K562 (cell line): ENCODE measurements around the gene PODXL. TPM values are rescaled to one million over a fixed set of nuclear protein-coding genes. Genes with fewer than 3 reads are reported as not detected.
A peak's percentile ranks its signal among the peaks of the same experiment; 100 is the strongest.

Experiments used
- ARHGAP35 ChIP-seq: fragments of 450-650 bp; IDR thresholded peaks from 2 replicates; pipeline ENCODE4 v1.6.1; 2018; ENCODE audit not compliant: partially characterized antibody
- ATF1 ChIP-seq, 2 experiments: fragments of 450-650 bp in 1 of 2; IDR thresholded peaks; 2 replicates each; pipeline ENCODE4 v1.6.1; 2016; ENCODE audit warnings: missing compliant biosample characterization in 1 of 2, missing genetic modification characterization in 1 of 2
- CBFB ChIP-seq: sonication (generic); formaldehyde crosslinking; IDR thresholded peaks from 2 replicates; pipeline ENCODE4 v1.4.0; 2020; ENCODE audit warnings: mild to moderate bottlenecking, missing genetic modification reagents
- CCNT2 ChIP-seq: IDR thresholded peaks from 2 replicates; pipeline ENCODE4 v1.6.1; 2011; ENCODE audit warnings: borderline replicate concordance, low read depth, mild to moderate bottlenecking, moderate library complexity, mixed read lengths, low read length; ENCODE audit not compliant: insufficient read length; ENCODE audit errors: extremely low read depth
- CEBPB ChIP-seq: fragments of 450-650 bp; IDR thresholded peaks from 2 replicates; pipeline ENCODE4 v1.6.1; 2016; ENCODE audit warnings: missing genetic modification characterization, missing compliant biosample characterization
- CREB1 ChIP-seq, 2 experiments: sonication (generic) in 1 of 2; formaldehyde crosslinking in 1 of 2; IDR thresholded peaks; 2 replicates each; pipeline versions ENCODE4 v1.6.1 to v1.8.0; 2012 to 2022; ENCODE audit warnings: inconsistent platforms in 1 of 2, mild to moderate bottlenecking in 1 of 2, missing genetic modification reagents in 1 of 2, moderate library complexity in 1 of 2
- CTBP1 ChIP-seq: fragments of 450-650 bp; IDR thresholded peaks from 2 replicates; pipeline ENCODE4 v1.6.1; 2016; ENCODE audit warnings: borderline replicate concordance
- DMBX1 ChIP-seq: fragments of 250-450 bp; sonication (Bioruptor Pico); IDR thresholded peaks from 2 replicates; pipeline ENCODE4 v1.8.0; 2022; ENCODE audit warnings: inconsistent platforms, mild to moderate bottlenecking, moderate library complexity, borderline replicate concordance
- FOXP1 ChIP-seq: sonication (generic); formaldehyde crosslinking; IDR thresholded peaks from 2 replicates; pipeline ENCODE4 v1.8.0; 2022; ENCODE audit warnings: mild to moderate bottlenecking, missing genetic modification reagents
- FUS ChIP-seq: fragments of 200-400 bp; formaldehyde crosslinking; optimal IDR thresholded peaks from 2 replicates; pipeline ENCODE3; 2017; ENCODE audit warnings: low read depth, low read length
- HNRNPL ChIP-seq: fragments of 200-400 bp; formaldehyde crosslinking; IDR thresholded peaks from 2 replicates; pipeline ENCODE4 v1.6.1; 2017; ENCODE audit warnings: low read depth, mild to moderate bottlenecking, low read length
- HNRNPLL ChIP-seq: fragments of 200-400 bp; formaldehyde crosslinking; IDR thresholded peaks from 2 replicates; pipeline ENCODE4 v1.6.1; 2017; ENCODE audit warnings: low read length, low read depth, mild to moderate bottlenecking; ENCODE audit not compliant: poor library complexity, severe bottlenecking
- KLF13 ChIP-seq: fragments of 450-650 bp; IDR thresholded peaks from 2 replicates; pipeline ENCODE4 v1.6.1; 2016; ENCODE audit warnings: missing genetic modification characterization, low read depth, mild to moderate bottlenecking, missing compliant biosample characterization, moderate library complexity, borderline replicate concordance
- KLF6 ChIP-seq: fragments of 250-450 bp; sonication (Bioruptor Pico); IDR thresholded peaks from 2 replicates; pipeline ENCODE4 v1.4.0; 2020; ENCODE audit warnings: mild to moderate bottlenecking, moderate library complexity, borderline replicate concordance
- NRF1 ChIP-seq, 2 experiments: fragments of 450-650 bp; IDR thresholded peaks in 1 of 2; conservative IDR thresholded peaks in 1 of 2; 2 replicates each; pipeline ENCODE4 v1.6.1; 2014; ENCODE audit warnings: mild to moderate bottlenecking in 2 of 2
- RBBP5 ChIP-seq: fragments of 200-600 bp; sonication (generic); IDR thresholded peaks from 2 replicates; pipeline ENCODE4 v1.6.1; 2012; ENCODE audit warnings: borderline replicate concordance, mild to moderate bottlenecking, low read length, control low read depth, inconsistent platforms; ENCODE audit not compliant: insufficient read depth, poor library complexity, severe bottlenecking
- RBM14 ChIP-seq: fragments of 200-400 bp; formaldehyde crosslinking; IDR thresholded peaks from 2 replicates; pipeline ENCODE4 v1.6.1; 2018; ENCODE audit warnings: low read depth, mild to moderate bottlenecking, low read length, moderate library complexity, borderline replicate concordance; ENCODE audit not compliant: insufficient read depth
- RNF2 ChIP-seq: sonication (generic); IDR thresholded peaks from 2 replicates; pipeline ENCODE4 v1.6.1; 2016
- SMAD4 ChIP-seq: fragments of 250-450 bp; sonication (Bioruptor Pico); conservative IDR thresholded peaks from 2 replicates; pipeline ENCODE4 v1.8.0; 2021; ENCODE audit warnings: inconsistent platforms, mild to moderate bottlenecking, moderate library complexity
- UBTF ChIP-seq, 2 experiments: IDR thresholded peaks; 2 replicates each; pipeline ENCODE4 v1.6.1; 2012; ENCODE audit warnings: improper control_type of control experiment in 2 of 2, low read depth in 2 of 2, low read length in 2 of 2, borderline replicate concordance in 1 of 2
- ZBTB7A ChIP-seq: IDR thresholded peaks from 2 replicates; pipeline ENCODE4 v1.6.1; 2011; ENCODE audit warnings: low read depth, mild to moderate bottlenecking, low read length, moderate library complexity, borderline replicate concordance; ENCODE audit not compliant: control insufficient read depth
- ZNF224 ChIP-seq: sonication (generic); formaldehyde crosslinking; IDR thresholded peaks from 2 replicates; pipeline ENCODE4 v1.8.0; 2022; ENCODE audit warnings: mild to moderate bottlenecking, missing genetic modification reagents
- ZNF282 ChIP-seq: sonication (generic); formaldehyde crosslinking; IDR thresholded peaks from 2 replicates; pipeline ENCODE4 v1.8.1; 2023; ENCODE audit warnings: missing genetic modification reagents
- polyA plus RNA-seq, 8 experiments: library from polyadenylated mRNA; depleted of rRNA in 4 of 8; stranded (reverse) in 5 of 8; unstranded in 3 of 8; fragments of >200 nt; fragmentation: Nextera tagmentation in 2 of 8; fragmentation: Illumina TruSeq in 1 of 8; extraction: Ambion mirVana in 2 of 8; extraction: Trizol in 1 of 8; gene quantifications; 2 replicates each; pipeline versions ENCODE4 v1.2.1 to v1.2.3, GENCODE V29; 2011 to 2014; ENCODE audit warnings: inconsistent platforms in 1 of 8, missing spikeins in 1 of 8
- total RNA-seq, 7 experiments: library from RNA; depleted of rRNA in 6 of 7; stranded (reverse); fragments of >200 nt in 6 of 7; fragmentation: Illumina TruSeq in 2 of 7; extraction: Trizol in 2 of 7; gene quantifications; 2 replicates each; pipeline versions ENCODE4 v1.2.1 to v1.2.3, GENCODE V29; 2011 to 2021; ENCODE audit warnings: low replicate concordance in 1 of 7

PODXL gene
- total and polyA plus RNA-seq, 9 of the 15 experiments (the other 6 are each of a cell fraction or from before 2014, with no cell fraction given) = 0.01 to 0.73 (median 0.07) TPM

- TF ChIP-seq KLF13 (tag) = no peak
- TF ChIP-seq UBTF (IDR thresholded peaks at IDR 0.05; ENCODE audit: borderline replicate concordance in 1 of 2, low read depth in 2 of 2, low read length in 2 of 2) = peak; percentile 58 to 70; a peak in 2 of 4 replicates
- TF ChIP-seq CREB1 (IDR thresholded peaks at IDR 0.05) = no peak
- 0 out of 2 replicates have a peak, but pooled peaks have one; percentile 43 for TF ChIP-seq CREB1 (CRISPR knock-in tag; IDR thresholded peaks at IDR 0.05)
- TF ChIP-seq CBFB (CRISPR knock-in tag) = no peak
- peak; percentile 52; the same call in 1 of the 2 replicates for TF ChIP-seq FOXP1 (CRISPR knock-in tag)
- TF ChIP-seq CEBPB (tag) = no peak
- peak; percentile 95 for TF ChIP-seq HNRNPLL
- no peak for TF ChIP-seq ARHGAP35
- peak; percentile 26; the same call in 1 of the 2 replicates for TF ChIP-seq ZBTB7A
- 0 out of 2 replicates have a peak, but pooled peaks have one; percentile 19 for TF ChIP-seq HNRNPL
- no peak for TF ChIP-seq FUS
- TF ChIP-seq CTBP1 = peak; percentile 86
- peak; percentile 31 for TF ChIP-seq RBBP5
- 0 out of 2 replicates have a peak, but pooled peaks have one; percentile 14 for TF ChIP-seq ZNF282
- no peak for TF ChIP-seq ATF1 (CRISPR knock-in tag; IDR thresholded peaks at IDR 0.05)
- TF ChIP-seq ATF1 (tag; IDR thresholded peaks at IDR 0.05) = peak; percentile 28; the same call in 1 of the 2 replicates
- no peak for TF ChIP-seq ZNF224
- TF ChIP-seq NRF1 (conservative IDR thresholded peaks at IDR 0.05 in 1 of 2, IDR thresholded peaks at IDR 0.05 in 1 of 2) = peak; percentile 58 to 71; a peak in 2 of 4 replicates
- 0 out of 2 replicates have a peak, but pooled peaks have one; percentile 18 for TF ChIP-seq RNF2
- TF ChIP-seq DMBX1 (CRISPR knock-in tag) = no peak
- TF ChIP-seq CCNT2 = peak; percentile 34
- TF ChIP-seq KLF6 (CRISPR knock-in tag) = no peak
- TF ChIP-seq RBM14 = peak; percentile 39; the same call in 1 of the 2 replicates
- TF ChIP-seq SMAD4 (CRISPR knock-in tag) = peak; percentile 75; the same call in 1 of the 2 replicates
- TF ChIP-seq, all 486 proteins: peak for 48
These were observed at the start of gene PODXL (continued) for GRCh38 chr7:131556053-131556908.
